Measurements from ENCODE around the gene PRR5L.
A peak's percentile ranks its signal among the peaks of the same experiment; 100 is the strongest.
"Not testable (repeated sequence)": the region's sequence is repeated elsewhere in the genome, so short reads cannot be mapped to it uniquely, and the experiment has no call there.

PRR5L gene

DNA sequence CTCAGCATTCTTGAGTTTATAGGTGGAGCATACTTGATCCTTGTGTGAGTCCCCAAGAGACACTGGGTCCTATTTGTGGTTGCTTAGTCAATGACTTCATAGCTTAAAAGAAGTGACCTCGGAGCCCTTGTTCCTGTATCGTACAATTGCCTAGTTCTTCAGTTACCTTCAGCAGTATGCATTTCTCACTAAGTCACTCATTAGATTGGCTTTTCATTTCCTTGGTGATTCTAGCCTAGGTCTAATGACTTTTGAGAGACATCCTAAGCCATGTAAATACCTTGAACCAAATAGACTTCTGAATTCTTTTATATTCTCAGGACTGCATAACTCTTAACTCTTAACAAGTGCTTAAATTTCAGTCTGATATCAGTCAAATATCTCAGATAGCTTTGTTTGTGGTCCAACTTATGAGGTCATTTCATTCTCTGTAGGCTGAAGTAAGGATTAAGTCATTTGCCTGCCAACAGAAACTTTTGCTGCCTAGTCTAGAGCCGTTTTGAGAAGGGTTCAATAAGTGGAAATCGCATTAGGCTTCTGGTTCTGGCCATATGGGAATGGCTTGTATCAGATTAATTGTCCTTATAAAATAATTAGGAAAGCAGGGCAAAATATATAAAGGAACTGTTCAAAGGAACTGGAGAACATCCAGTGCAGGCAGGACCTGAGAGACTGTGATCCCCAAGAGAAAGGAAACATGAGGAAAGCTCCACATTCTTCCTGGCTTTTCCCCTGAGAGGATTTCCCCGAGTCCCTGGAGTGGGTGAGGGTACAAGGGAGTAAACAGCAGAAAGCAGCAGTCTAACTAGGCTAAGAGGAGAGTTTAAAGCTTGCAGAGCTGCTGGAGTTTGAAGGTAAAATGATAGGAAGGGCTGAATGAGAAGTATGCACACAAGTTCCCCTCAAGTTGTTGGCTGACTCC is 174.1 kb downstream of the PRR5L start:
- peak; percentile 19 for DNase-seq

DNA sequence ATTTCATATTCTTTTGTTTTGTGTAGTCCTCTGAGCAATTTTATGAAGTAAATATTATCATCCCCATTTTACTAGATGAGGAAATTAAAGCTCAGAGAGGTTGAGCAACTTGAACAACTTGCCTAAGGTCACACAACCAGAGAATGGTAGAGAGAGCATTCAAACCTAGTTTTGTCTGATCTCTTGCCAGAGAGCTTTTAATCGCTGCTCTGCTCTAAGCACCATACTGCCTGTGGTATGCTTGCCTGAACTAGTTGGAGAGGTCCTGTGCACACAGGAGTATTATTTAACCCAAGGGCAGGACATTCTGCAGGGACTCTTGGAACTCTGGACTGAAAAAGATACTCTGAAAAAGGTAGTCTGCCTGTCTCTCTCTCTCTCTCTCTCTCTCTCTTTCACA is 175.5 kb downstream of the PRR5L start:
- DNase-seq = no peak

DNA sequence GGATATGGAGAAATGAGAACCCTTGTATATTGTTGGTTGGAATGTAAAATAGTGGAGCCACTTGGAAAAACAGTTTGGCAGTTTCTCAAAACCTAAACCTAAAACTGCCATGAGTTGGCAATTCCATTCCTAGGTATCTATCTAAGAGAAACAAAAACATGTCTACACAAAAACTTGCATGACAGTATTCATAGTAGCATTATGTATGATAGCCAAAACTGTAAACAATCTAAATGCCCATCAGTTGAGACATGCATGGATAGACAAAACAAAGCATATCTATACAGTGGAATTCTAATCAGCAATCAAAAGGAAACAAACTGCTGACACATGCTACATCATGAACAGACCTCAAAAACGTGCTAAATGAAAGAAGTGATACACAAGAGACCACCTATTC is 179.1 kb downstream of the PRR5L start:
- DNase-seq = no peak

DNA sequence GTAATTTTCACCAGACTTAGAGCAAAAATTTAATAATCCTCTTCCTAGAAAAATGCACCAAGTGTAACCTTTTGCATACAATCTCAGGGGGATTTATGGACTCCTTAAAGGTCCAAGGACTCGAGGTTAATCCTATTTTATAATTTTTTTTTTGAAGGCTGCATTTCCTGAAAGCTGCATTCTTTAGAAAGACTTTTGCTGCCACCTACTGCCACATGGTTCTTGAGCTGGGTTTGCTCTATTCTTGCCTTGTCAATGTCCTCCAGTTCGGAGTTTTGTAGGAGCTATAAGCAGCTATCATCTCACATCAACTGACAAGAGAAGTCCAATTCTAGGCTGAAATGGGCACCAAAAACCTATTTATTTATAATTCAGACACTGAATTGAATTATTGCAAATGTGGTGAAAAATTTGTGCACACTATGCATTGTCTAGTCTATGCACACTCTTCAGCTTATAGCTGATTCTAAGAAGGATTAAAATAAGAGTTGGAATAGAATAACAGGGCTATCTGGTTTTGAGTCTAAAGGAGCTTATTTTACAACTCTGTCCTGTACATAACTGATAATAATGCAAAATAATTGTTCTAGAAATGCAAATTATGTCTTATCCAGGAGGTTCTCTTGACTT is 182.7 kb downstream of the PRR5L start:
- peak; percentile 43 for DNase-seq

DNA sequence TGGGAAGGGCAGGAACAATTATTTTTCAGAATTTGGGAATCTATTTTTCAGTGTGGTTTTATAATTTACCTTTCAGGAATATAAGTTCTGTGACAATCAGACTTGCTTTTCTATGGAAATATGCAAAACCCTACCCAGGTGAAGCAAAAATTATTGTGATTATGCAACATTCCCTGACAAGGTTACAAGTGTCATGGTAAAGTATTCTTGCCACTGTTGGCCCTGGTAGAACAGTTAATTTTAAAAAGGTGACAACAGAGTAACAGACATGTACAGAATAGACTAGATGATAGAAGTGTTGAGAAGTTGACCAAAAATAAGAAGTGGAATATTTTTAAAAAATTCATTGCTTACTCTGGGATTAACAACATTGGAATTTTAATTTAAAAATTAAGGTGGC is 184.7 kb downstream of the PRR5L start:
- no peak for DNase-seq

DNA sequence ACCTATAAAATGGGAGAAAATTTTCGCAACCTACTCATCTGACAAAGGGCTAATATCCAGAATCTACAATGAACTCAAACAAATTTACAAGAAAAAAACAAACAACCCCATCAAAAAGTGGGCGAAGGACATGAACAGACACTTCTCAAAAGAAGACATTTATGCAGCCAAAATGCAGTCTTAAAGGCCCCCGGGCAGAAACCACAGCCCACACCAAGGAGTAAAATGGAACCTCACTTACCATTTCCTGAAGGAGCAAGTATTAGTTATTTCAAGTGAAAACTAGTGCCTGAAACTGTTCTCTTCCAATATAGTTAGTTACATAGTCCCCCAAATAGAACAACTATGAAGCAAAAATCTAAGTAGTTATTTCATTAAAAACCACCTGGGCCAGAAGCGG is 187.0 kb downstream of the PRR5L start:
- DNase-seq = not testable (repeated sequence)

DNA sequence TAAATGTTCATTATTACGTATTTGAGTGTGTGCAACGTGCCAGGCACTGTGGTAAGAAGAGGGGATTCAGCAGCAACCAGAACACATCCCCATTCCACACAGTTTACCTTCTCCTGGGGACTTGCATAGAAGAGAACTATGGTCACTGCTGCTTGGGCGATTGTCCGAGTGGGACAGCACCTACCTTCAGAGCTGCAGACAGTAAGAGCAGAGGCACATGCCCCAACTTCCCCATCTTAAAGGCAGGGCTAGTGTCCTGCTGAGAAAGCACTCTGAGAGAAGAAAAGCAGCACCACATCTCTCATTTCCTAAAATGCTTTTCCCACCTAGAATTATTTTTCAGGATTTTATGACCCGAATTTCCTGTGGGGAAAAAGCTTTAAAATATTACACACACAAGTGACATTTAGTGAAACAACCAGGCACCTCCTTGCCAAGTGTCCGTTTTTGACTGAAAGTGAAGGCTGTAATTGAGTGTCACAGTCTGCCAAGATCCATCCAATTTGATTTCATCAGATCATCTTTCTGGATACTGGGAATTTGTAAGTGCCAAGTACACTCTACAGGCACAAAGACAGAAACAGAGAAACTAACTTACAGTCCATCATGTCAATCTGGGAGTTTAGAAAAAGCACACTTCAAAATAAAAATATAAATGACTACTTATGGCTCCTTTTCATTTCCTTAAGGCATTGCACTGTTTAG is 189.4 kb downstream of the PRR5L start:
- no peak for DNase-seq

DNA sequence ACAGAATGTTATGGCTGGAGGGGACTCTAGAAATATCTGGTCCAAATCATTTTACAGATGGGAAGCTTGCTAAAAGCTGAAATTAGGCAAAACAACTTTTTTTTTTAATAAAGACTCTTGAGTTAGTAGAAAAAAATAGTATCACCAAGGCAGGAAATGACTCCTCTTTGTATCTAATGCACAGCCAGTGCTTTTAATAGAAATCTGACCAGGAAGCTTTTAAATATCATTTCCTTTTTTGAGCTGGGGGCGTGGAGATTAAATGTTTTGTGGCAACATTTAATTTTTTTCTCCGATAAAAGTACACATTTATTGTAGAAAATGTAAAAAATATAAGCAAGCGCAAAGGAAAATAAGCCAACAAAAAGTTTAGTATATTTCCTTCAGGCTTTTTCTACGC is 191.5 kb downstream of the PRR5L start:
- DNase-seq = no peak

DNA sequence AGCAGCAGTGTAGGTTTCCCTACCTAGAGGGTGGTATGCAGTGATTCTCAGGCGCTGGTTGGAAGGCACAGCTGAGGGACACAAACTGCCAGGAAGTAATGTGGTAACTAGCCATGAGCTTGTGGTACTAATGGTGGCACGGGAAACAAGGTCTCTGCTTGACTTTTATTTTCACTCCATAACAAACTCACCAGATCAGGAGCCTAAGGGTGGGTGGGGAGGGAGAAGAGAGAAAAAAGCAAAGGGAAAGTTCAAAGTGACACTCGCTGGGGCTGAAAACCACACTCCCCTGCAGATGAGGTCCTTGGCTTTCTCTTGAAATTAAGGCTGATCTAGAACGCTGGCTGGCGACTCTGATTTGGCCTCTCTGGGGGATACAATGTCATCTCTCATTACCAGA is 192.0 kb downstream of the PRR5L start:
- no peak for DNase-seq

DNA sequence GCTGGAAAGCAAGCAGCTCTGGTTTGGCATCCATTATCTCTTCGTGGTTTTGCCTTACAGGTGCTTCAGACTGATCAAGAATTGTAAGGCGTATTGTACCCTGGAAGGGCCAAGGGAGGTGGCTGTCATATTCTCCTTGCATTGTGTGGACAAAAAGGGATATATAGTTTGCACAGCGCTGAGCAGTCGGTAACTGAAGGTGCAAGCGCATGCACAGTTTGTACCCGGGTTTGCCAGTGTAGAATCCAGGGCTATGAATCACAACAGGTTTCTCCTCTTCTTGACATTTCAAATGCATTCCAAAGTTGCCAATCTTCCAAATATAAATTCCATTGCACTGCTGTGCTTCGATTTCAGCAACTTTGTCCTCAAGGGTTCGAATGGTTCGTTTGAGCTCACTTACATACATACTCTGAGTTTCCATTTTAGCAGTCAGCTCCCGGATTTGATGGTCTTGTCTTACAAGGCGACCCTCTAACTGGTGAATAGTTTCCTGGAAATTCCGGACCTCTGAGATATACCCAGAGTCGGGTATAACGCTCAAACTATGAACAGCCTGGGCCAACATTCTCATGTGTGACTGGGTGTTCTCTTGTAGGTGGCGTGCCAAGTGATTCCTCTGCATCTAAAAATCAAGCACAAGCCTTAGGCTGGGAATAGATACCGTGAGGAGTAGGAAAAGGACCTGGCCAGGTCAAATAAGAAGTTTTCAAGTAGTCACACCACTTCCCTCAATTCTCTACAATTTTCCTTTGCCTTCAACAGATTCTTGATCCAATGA is 194.1 kb downstream of the PRR5L start:
- no peak for DNase-seq

DNA sequence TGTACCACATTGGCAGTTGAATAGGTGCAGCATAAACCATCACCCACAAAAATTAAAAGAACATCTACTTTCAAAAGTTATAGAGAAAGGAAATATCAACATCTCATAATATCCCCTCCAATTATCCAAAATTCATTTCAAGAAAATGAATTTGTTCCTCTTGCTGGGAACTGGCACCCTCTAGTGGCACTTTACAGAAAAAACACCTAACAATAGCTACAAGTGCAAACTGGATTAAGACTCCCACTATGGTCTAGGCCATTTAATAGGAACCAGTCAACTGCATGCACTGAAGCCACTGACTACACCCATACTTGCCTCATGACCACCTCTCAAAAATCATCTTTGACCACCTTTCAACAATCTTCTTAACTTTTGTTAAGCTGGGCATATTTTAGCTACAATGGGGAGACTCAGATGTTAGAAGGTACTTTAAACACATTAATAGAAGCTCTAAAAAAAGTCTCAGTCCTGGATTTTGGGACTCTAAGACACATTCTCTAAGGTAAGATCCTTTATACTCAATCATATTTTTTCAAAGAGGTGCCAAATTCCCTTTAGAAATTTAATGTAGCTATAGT is 196.7 kb downstream of the PRR5L start:
- peak; percentile 11 for DNase-seq

DNA sequence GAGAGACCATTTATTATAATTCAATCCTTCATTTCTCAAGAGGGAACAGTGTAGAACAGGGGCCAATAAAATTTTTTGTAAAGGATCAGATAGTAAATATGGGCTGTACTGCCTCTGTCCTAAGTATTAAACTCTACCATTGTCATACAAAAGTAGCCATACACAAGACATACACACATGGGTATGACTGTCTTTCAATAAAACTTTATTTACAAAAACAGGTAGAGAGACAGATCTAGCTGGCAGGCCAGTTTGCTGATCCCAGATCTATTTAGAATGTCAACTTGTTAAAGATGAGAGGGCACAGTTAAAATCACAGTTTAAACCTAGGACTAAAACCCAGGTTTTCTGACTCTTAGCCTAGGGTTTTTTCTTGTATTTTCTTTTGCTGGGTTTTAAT is 197.2 kb downstream of the PRR5L start:
- no peak for DNase-seq

DNA sequence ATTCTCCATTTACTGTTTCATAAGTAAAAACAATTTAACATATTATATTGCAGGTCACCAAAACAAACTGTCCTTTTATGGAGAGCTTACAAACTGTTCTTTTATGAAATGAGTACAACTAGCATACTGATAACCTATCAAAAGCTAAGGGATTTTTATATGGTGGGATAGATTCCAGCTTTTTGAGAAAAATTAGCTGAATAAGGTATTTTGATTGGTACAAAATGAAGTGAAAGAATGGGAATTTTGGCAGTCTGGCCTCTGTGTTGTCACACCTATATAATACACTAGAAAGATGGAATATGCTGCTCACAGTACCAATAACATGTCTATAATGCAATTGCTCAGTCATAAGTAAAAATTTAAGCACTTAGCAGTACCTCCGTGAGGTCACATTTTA is 202.6 kb downstream of the PRR5L start:
- DNase-seq = no peak

DNA sequence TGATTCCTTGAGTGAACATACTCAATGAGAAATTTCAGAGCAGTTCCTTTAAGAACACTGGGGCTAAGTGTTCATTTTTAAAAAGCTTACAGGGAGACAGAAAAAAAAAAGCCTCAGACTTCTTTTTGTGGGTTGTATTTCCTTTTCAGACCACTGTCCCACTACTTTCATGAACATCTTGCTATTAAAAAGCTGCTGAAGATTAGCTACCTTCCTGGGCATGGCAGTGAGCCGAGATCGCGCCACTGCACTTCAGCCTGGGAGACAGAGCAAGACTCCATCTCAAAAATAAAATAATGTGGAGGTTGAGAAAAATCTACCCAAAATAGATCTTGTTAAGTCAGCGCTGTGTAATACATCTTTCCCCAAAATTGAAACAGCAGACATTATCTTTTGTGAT is 203.2 kb downstream of the PRR5L start:
- DNase-seq = no peak

DNA sequence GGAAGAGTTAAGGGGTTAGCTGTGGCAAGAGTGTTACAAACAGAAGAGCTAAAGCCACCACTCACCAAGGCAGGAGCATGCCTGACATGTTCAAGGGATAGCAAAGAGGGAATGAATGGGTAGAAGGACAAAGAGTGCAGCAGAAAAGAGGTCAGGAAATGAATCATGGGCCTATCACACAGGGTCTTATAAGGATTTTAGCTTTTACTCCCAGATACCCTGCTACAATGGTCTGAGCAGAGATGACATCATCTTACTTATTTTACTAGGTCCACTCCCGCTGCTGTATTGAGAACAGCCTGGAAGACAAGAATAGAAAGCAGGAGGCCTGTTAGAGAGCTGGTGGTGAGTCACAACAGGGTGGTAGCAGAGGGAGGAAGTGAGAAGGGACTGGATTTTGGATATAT is 204.2 kb downstream of the PRR5L start:
- peak; percentile 40 for DNase-seq

DNA sequence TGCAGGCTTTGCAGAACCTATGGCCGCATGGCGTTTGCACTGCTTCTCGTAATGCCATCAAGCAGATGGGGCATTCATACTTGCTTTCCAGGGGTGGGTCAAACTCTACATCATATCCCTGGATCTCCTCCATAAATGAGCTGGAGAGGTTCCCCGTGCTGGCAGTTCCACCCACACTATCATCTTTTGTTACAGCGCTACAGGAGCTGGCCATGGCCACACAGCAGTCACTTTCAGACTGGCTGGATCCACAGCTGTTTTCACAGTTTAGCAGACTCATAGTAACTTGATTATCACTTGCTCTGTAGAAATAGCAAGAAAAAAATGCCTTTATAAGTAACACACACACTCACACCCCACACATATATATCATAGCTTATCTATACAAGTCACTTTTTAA is 205.1 kb downstream of the PRR5L start:
- DNase-seq = no peak

DNA sequence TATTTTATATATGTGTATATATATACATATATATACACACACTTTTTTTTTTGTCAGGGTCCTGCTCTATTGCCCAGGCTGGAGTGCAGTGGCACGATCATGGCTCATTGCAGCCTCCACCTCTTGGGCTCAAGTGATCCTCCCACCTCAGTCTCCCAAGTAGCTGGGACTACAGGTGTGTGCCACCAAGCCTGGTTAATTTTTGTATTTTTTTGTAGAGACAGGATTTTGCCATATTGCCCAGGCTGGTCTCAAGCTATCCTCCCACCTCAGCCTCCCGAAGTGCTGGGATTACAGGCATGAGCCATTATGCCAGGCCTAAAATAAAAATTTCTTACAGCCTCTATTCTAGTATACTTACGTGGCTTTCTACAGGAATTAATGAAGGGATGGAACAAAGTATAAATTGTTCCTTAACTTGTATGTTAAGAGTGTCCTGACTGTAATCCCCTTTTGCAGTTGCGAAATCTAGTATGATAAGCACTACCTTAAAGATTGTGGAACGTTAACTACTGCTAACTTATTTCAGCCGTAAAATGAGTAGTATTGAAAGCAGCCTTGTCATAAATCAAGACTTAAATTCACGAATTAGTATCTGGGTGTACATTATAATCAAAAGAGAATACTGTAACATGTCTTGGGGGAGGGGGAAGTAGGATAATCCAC is 211.9 kb downstream of the PRR5L start:
- DNase-seq = no peak

DNA sequence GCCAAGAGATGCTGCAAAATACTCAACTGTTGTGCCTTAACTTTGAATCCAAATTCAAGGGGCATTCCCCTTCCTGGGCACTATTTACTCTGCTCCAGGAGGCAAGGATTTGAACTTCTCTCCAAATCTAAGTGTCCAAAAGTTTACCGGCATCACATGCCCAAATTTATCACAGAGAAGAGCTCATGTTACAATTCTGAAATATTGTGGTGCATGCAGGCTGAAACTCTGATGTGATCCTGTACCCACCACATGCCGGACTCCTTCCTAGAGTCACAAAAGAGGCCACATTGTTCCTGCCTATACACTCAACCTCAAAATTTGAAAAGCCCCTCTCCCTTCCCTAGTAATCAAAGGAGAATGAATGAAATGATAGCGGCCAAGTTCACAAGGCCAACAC is 212.7 kb downstream of the PRR5L start:
- no peak for DNase-seq

DNA sequence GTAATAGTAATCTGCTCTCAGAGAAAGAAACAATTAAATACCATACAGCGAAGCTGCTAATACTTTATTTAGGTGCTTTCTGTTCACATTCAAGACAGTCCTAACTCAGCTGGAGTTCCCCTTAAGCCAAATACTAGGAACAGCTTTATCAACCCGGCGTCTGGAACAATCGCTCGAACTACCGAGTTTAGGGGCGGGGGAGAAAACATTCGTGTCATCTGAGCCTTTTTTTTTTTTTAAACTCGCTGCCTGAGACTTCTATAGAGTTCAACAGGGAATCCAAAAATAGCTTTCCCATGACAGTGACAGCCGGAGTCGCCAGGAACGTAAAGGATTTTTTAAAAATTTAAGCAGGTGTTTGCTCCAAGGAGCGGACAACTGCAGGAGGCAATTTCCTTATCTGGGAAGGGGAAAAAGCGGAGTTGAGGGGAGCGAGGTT is 213.1 kb downstream of the PRR5L start:
- no peak for DNase-seq

DNA sequence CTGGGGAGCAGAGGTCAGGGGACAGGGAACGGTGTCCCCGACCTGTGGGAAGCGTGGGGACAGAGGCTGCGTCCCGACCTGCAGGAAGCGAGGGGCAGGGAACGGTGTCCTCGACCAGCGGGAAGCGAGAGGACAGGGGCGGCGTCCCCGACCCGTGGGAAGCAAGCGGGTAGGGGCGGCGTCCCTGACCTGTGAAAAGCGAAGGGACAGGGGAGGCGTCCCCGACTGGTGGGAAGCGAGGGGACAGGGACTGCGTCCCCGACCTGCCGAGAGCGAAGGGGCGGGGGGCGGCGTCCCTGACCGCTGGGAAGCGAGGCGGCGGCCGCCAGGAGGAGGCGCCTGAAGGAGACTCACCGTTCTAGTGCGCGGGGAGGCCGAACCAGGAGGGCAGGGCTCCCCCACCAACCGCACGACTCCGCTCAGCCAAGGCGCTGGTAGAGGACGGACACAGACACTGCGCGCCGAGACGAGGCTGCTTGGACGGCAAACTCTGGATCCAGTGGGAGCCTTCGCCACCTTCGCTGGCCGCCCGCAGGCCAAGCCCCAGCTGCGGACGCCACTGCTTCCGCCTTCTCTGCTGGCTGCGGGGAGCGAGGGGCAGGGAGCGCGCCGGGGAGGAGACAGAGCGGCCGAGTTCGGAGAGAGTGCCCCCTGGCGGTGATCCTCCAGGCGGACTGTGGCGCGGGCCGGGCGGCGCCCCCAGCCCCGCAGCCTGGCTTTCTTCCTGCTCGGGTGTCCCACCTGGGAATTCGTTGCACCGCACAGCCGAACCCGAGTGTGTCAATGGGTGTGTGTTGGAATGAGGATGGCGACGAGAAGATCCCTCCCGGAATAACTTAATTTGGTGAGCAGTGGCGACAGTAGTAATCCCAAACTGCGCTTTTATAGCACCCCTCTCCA is 213.9 kb downstream of the PRR5L start, which contains the start of gene TRAF6:
Gene TRAF6, minus strand, starts transcription at position 579 of the 900 bp plus-strand sequence. CDS start 8,757 bp downstream, outside the sequence.
- DNase-seq = peak; percentile 78

DNA sequence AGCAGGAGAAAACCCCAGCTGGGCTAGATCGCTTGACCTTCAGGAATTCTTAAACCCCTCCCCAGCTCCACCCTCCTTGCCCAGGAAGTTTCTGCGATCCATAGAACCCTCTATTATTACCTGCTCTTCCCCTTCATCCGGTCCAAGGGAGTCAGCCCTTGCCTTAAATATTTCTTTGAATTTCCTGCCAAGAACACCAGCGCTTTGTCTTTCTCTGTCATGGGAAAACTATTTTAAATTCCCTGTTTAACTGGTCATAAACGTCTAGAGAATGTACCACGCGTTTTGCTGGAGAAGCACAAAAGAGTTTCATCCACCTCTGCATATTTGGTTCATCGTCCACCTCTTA is 214.5 kb downstream of the PRR5L start:
- no peak for DNase-seq
